ENCODE measurements around the gene UBE3D. TPM values are rescaled to one million over a fixed set of nuclear protein-coding genes. Genes with fewer than 3 reads are reported as not detected.

UBE3D gene
- total RNA-seq, 1 donor from 2014 or later = 0.21 TPM

- Histone ChIP-seq H3K36me3 (no peaks in the 10 kb centered on the region), H3K27me3 (no peaks in the 10 kb centered on the region), H3K4me3 (no peak overlapping the region), H3K27ac (no peak overlapping the region), H3K9me3 (no peaks in the 10 kb centered on the region), H3K4me1 (no peaks in the 10 kb centered on the region)
- TF ChIP-seq CTCF (IDR thresholded peaks at IDR 0.05) = no peak
- no peak for DNase-seq (ENCODE audit: low spot score in 2 of 2)
- intact Hi-C loops (cut with DNase I) = no loop called here
These were observed 176.5 kb downstream of the UBE3D start for GRCh38 chr6:82889143-82889542.

DNA sequence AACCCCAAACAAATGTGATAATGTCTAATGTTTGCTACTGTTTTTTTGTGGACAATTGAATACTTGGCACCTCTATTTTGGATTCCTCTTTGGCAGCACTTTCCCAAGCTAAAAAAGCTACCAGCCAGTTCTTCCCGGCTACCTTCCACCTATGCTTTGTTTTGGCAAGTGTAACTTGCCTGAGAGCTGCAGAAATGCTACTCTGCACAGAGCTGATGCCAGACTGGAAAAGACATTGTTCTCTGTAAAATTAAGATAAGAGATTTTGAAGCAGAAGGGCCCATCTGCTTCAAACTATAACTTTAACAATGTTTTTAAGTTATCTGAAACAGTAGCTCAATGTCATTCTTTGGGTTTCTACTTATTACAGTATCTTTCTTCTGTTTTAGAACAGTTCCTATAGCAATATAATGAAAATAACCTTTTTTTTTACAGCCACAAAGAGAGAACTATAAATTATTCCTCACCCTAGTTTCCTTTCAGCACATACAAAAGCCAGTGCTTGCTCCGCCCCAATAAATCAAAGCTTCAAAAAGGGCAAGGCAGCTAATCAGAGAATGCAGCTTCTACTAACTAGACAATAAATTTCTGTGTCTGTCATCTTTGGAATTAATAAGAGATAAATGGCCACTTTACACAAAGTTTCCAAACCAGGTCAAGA, 183.1 kb downstream of the UBE3D start:
- no peaks in the 10 kb centered on the region for H3K36me3 ChIP-seq
- H3K9me3 ChIP-seq = no peaks in the 10 kb centered on the region
- no peak for TF ChIP-seq CTCF (IDR thresholded peaks at IDR 0.05)
- no peaks in the 10 kb centered on the region for H3K4me1 ChIP-seq
- no peak overlapping the region for H3K27ac ChIP-seq
- DNase-seq (ENCODE audit: low spot score in 2 of 2) = no peak
- H3K27me3 ChIP-seq = no peaks in the 10 kb centered on the region
- no peak overlapping the region for H3K4me3 ChIP-seq
- intact Hi-C loops (cut with DNase I) = no loop called here

DNA sequence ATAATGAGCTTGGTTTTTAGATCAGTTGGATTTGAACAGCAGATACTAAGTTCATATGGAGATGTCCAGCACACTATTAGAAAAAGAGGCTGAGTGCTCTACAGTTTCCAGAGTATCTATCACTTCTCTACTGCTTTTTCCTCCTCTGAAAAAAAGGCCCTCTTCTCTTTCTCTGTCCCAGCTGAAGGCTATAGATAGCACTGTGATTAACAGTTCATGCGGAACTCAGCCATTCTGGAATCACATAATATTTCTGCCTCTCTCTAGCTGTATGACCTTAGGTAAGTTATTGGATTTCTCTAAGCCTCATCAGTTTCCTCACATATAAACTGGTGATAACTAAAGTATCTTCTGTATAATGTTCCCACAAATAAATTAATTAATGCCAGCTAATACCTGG, 184.1 kb downstream of the UBE3D start:
- Histone ChIP-seq H3K36me3 (no peaks in the 10 kb centered on the region), H3K27ac (no peak overlapping the region), H3K4me1 (no peaks in the 10 kb centered on the region), H3K9me3 (no peaks in the 10 kb centered on the region), H3K4me3 (no peak overlapping the region), H3K27me3 (no peaks in the 10 kb centered on the region)
- DNase-seq (ENCODE audit: low spot score in 2 of 2) = no peak
- TF ChIP-seq CTCF (IDR thresholded peaks at IDR 0.05) = no peak
- intact Hi-C loops (cut with DNase I) = no loop called here

DNA sequence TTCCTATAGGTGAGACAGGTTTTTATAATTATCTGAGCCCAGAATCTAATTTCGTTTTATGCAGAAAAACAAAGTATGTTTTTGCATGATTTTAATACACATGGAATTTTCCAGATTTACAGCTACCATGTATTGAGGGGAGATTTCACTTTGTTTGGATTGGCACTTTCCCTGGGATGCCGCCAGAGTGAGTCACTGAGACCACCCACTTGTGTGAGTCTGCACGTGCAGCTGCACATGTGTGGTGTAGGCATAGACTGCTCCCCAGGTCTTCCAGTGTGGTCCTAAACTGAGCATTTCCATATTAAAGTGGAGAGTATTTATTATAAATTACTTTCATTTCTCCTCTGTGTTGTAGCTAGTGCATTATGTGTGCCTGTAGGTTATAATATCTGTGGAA, 186.8 kb downstream of the UBE3D start:
- no peak for DNase-seq (ENCODE audit: low spot score in 2 of 2)
- Histone ChIP-seq H3K4me1 (no peaks in the 10 kb centered on the region), H3K4me3 (no peak overlapping the region), H3K27me3 (no peaks in the 10 kb centered on the region), H3K27ac (no peak overlapping the region), H3K36me3 (no peaks in the 10 kb centered on the region), H3K9me3 (no peaks in the 10 kb centered on the region)
- intact Hi-C loops (cut with DNase I) = no loop called here
- TF ChIP-seq CTCF (IDR thresholded peaks at IDR 0.05) = no peak

GRCh38 chr6:82877213-82878195, 188.1 kb downstream of the UBE3D start:
- Histone ChIP-seq H3K9me3 (no peaks in the 10 kb centered on the region), H3K36me3 (no peaks in the 10 kb centered on the region), H3K27me3 (no peaks in the 10 kb centered on the region), H3K4me1 (no peaks in the 10 kb centered on the region), H3K27ac (no peak overlapping the region), H3K4me3 (no peak overlapping the region)
- TF ChIP-seq CTCF (IDR thresholded peaks at IDR 0.05) = no peak
- no peak for DNase-seq (ENCODE audit: low spot score in 2 of 2)
- intact Hi-C loops (cut with DNase I) = no loop called here

All from ascending aorta (tissue), 2 donors.